ENCODE measurements around the gene CUL9.

- TF ChIP-seq, protein P1, sequence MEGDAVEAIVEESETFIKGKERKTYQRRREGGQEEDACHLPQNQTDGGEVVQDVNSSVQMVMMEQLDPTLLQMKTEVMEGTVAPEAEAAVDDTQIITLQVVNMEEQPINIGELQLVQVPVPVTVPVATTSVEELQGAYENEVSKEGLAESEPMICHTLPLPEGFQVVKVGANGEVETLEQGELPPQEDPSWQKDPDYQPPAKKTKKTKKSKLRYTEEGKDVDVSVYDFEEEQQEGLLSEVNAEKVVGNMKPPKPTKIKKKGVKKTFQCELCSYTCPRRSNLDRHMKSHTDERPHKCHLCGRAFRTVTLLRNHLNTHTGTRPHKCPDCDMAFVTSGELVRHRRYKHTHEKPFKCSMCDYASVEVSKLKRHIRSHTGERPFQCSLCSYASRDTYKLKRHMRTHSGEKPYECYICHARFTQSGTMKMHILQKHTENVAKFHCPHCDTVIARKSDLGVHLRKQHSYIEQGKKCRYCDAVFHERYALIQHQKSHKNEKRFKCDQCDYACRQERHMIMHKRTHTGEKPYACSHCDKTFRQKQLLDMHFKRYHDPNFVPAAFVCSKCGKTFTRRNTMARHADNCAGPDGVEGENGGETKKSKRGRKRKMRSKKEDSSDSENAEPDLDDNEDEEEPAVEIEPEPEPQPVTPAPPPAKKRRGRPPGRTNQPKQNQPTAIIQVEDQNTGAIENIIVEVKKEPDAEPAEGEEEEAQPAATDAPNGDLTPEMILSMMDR (IDR thresholded peaks at IDR 0.05; ENCODE audit: insufficient read depth, low read length): no peak
- TF ChIP-seq POLR2AphosphoS5 (IDR thresholded peaks at IDR 0.05; ENCODE audit: low read depth): 0 out of 2 replicates have a peak, but pooled peaks have one; percentile 19
- TF ChIP-seq, protein P2, sequence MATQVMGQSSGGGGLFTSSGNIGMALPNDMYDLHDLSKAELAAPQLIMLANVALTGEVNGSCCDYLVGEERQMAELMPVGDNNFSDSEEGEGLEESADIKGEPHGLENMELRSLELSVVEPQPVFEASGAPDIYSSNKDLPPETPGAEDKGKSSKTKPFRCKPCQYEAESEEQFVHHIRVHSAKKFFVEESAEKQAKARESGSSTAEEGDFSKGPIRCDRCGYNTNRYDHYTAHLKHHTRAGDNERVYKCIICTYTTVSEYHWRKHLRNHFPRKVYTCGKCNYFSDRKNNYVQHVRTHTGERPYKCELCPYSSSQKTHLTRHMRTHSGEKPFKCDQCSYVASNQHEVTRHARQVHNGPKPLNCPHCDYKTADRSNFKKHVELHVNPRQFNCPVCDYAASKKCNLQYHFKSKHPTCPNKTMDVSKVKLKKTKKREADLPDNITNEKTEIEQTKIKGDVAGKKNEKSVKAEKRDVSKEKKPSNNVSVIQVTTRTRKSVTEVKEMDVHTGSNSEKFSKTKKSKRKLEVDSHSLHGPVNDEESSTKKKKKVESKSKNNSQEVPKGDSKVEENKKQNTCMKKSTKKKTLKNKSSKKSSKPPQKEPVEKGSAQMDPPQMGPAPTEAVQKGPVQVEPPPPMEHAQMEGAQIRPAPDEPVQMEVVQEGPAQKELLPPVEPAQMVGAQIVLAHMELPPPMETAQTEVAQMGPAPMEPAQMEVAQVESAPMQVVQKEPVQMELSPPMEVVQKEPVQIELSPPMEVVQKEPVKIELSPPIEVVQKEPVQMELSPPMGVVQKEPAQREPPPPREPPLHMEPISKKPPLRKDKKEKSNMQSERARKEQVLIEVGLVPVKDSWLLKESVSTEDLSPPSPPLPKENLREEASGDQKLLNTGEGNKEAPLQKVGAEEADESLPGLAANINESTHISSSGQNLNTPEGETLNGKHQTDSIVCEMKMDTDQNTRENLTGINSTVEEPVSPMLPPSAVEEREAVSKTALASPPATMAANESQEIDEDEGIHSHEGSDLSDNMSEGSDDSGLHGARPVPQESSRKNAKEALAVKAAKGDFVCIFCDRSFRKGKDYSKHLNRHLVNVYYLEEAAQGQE (IDR thresholded peaks at IDR 0.05; ENCODE audit: insufficient replicate concordance, low read depth): no peak
Observed at GRCh38 chr6:43180058-43180457, 1.9 kb upstream of the CUL9 start.

All from HL-60 (cell line).